ENCODE measurements around the gene TCF7L1.

The TCF7L1 gene

GRCh38 chr2:85231952-85232351, 98.8 kb downstream of the TCF7L1 start:
- no peak for DNase-seq

GRCh38 chr2:85234868-85235267, 101.7 kb downstream of the TCF7L1 start:
- DNase-seq: peak; percentile 85

GRCh38 chr2:85235281-85235680, 102.1 kb downstream of the TCF7L1 start:
- DNase-seq: no peak

DNA sequence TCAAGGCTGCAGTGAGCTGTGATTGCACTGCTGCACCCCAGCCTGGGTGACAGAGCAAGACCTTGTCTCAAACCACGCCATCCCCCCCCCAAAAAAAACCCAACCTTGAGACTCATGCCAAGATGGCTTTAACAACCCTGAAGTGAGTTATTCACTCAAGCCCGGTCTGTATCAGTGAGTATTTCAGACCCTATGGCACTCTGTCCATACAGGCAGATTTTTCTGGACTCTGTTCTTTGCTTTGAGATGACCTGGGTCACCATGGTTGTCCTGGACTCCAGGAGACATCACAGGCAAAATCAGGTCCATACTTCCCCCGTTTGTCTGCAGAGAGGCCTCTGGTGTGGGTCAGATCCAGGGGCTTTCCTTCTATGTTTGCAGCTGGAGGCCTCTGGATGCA, 102.9 kb downstream of the TCF7L1 start:
- DNase-seq: no peak

- peak; percentile 17 for DNase-seq
Measured at GRCh38 chr2:85237849-85238565, 104.8 kb downstream of the TCF7L1 start.

- no peak for DNase-seq
Measured at GRCh38 chr2:85238607-85239006, 105.4 kb downstream of the TCF7L1 start.

GRCh38 chr2:85239102-85239501, 105.9 kb downstream of the TCF7L1 start:
- no peak for DNase-seq

DNA sequence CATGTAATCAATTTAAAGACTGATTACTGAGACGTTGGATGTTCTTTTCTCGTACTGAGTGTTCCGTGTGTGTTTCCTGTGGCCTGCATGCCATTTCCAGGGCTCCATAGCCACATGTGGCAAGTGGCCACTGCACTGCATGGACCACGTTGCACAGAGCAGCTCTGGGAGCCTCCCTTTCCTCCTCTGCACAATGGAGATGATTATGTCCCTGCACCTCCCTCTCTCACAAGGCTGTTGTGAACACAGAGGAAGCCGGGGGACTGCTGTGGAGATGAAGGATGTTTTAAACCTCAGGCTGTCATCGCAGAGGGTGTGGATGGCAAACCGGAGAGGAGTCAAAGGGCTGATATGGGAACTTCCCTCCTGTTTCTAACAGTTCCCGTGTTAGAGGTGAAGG, 106.9 kb downstream of the TCF7L1 start:
- DNase-seq: no peak

- DNase-seq: no peak
Measured at GRCh38 chr2:85242321-85242720, 109.1 kb downstream of the TCF7L1 start.

GRCh38 chr2:85243101-85244072, 110.2 kb downstream of the TCF7L1 start:
- DNase-seq: no peak

- no peak for DNase-seq
Measured at GRCh38 chr2:85244828-85245227, 111.6 kb downstream of the TCF7L1 start.

GRCh38 chr2:85245891-85246290, 112.7 kb downstream of the TCF7L1 start:
- DNase-seq: no peak

DNA sequence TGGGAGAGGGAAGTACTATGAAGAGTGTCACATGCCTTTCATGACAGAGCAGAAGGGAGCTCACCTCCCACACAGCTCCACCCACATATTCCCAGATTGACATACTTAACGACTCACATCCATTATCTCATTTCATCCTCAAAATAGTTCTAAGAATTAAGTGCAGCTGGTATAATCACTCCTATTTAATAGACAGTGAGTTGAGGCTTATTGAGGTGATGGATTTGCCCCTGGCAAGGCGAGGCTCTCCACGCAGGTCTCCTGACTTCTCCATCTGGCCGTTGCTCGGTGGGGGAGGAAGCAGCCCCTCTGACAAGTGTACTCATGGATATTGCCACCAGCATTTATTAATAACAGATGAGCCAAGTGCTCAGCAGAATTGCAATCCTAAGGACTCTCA, 113.2 kb downstream of the TCF7L1 start:
- no peak for DNase-seq

DNA sequence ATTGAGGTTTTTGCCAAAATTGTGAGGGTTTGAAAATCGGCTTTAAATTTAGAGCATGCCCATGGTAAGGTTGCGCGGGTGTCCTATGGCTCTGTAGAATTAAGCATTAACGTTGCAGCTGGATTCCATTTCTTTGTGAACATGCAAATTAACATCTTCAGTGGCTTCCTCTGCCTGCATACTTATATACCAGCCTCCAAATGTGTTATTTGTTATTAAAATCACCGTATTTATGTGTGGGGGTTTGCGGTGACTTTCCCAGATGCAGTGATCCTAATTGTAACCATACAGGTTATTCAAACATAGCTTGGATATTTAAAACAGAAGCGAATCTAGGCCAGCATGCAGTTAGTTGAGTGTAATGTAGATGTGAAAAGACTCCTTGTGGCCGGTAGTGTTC, 114.4 kb downstream of the TCF7L1 start:
- DNase-seq: no peak

DNA sequence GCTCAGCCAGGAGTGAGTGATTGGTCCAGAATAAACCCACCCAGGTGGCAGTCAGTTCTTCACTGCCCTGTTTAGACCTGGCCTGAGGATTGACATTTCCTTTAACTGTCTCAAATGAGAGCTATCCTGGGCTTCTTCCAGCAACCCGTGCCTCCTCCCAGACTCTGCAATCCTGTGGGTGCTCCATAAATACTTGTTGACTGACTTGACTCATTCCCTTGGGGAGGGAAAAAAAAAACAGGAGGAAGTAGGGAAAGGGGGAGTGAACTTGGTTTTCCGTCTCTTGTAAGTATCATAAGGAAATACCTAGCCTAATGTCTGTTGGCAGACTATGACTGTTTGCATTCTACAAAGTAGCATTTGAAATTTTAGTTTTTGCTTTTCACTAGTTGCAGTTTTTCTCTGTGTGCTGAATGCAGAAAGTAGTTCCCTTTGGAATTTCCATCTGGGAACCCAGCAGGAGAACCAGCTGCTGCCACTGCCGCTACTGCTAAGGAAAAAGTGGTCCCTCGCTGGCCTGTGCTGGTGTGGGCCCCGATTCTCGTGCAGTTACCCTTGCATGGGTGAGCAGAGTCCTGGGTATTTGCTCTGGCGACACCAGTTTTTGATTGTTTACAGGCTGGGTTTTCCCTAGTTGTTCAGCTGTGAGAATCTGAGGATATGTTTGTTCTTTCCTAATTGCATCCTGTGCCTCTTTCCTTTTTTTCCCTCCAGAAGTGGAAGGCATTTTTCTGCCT, 115.7 kb downstream of the TCF7L1 start:
- DNase-seq: peak; percentile 5

GRCh38 chr2:85250045-85250444, 116.9 kb downstream of the TCF7L1 start:
- DNase-seq: no peak

GRCh38 chr2:85251070-85251616, 118.0 kb downstream of the TCF7L1 start:
- DNase-seq: no peak

DNA sequence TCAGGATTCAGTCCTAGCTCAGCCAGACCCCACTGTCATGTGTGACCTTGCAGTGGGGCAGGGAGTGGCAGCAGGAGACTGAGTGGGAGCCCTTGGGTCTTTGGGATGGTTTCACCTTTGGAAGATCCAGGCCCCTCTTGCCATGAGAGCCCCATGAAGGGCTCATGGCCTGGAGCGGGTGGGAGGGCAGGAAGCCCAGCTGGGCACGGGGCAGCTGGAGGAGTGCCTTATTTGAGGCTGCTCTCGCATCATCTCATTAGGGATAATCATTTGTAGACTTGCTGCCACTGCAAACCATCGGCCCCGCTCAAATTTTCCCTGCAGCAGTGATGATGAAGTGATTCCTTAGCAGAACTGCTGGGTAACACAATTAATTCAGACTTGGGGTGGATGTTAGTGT, 120.7 kb downstream of the TCF7L1 start:
- DNase-seq: no peak

GRCh38 chr2:85254540-85255300, 121.5 kb downstream of the TCF7L1 start:
- DNase-seq: no peak

DNA sequence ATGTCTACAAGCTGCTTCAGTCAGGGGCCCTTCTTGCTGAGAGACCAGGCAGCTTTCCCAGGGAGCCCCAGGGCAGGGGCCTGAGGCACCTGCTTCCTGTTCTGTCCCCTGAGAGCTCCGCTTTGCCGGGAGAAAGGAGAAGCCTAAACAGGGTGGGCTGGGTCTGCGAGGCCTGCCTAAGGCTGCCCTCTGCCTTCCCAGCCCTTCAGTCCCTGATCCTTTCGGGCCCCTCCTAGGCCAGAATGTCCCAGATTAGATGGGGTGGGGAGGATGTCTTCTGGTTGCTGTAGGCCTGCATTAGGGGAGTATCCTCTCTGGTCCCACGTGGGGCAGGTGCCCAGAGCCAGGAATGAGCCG, 122.2 kb downstream of the TCF7L1 start:
- DNase-seq: no peak

DNA sequence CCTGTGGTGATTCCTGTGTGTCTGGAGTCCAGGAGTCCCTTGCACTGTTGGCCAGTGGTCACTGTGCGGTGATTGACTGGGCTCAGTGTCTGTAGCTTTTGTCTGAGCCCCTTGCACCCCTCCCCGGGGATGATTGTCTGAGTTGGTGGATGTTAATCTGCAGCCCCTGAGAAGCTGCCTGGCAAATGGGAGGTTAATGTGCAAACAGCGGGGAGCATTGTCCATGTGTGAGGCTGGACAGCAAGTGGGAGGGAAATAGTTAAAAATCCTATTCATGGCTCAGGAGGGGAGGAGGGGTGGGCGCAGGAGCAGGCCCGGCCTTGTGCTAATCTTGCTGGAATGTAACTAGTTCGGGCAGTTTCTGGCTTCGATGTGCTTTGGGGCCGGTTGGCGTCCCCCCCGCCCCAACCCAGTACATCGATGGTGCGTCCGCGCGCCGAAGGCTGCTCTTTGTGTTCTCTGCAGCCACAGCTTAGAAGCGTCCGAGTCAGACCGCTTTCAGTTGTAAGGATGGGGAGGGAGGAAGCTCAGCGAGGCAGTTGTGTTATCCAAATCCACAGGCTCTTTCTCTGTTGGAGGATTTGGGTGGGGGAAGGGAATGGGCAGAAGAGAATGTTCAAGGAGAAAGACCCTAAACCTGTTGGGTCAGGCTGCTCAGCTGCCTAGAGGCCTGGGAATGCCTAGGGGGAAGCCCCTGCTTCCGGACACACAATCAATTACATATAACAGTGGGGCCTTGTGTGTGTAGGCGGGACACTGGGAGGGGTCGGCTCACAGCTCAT, 122.8 kb downstream of the TCF7L1 start:
- no peak for DNase-seq
